SK-N-SH (cell line): ENCODE data around the gene DCAF10. TPM values are rescaled to one million over a fixed set of nuclear protein-coding genes. Genes with fewer than 3 reads are reported as not detected.

Experiments
- CTCF ChIA-PET: fragments of 300-600, 350-600 bp; formaldehyde crosslinking; extraction: SDS; loops from one replicate; lab custom pipeline; 2021; lab: Yijun Ruan, JAX
- POLR2A ChIA-PET: fragments of 350-600 bp; sonication (Branson Sonifier 250); formaldehyde crosslinking; extraction: SDS; loops from one replicate; lab custom pipeline; 2020; ENCODE audit warnings: antibody characterized with exemption, inconsistent platforms; lab: Yijun Ruan, JAX
- DNase-seq: peaks from one replicate; pipeline ENCODE4 v3.0.0; 2012
- H2AFZ ChIP-seq: fragments of 200-600 bp; sonication (generic); 2 replicates; pipeline ENCODE4 v1.8.1; 2016; ENCODE audit warnings: antibody characterized with exemption, mild to moderate bottlenecking, low read depth
- H3F3A ChIP-seq: fragments of 200-600 bp; sonication (generic); replicated peaks from 2 replicates; pipeline ENCODE3; 2016; ENCODE audit warnings: antibody characterized with exemption, mild to moderate bottlenecking; ENCODE audit not compliant: insufficient read depth
- H3K27ac ChIP-seq, 2 experiments: fragments of 200-500 bp in 1 of 2; fragments of 200-600 bp in 1 of 2; sonication (Bioruptor generic) in 1 of 2; sonication (generic), shearing (Covaris generic) in 1 of 2; 2 replicates each; pipeline versions ENCODE4 v1.5.1 to v1.6.1; 2014 to 2016; ENCODE audit warnings: low read depth in 2 of 2, inconsistent platforms in 1 of 2, low read length in 1 of 2, mild to moderate bottlenecking in 1 of 2, mixed read lengths in 1 of 2
- H3K27me3 ChIP-seq: fragments of 200-600 bp; sonication (generic), shearing (Covaris generic); 2 replicates; pipeline ENCODE4 v1.6.1; 2016; ENCODE audit warnings: mixed run types; ENCODE audit not compliant: insufficient read depth
- H3K36me3 ChIP-seq, 2 experiments: fragments of 200-500 bp in 1 of 2; fragments of 200-600 bp in 1 of 2; sonication (Bioruptor generic) in 1 of 2; sonication (generic) in 1 of 2; replicated peaks in 1 of 2; 2 replicates each; pipeline versions ENCODE3 to v1.5.1; 2014 to 2016; ENCODE audit warnings: low read length in 1 of 2, mild to moderate bottlenecking in 1 of 2; ENCODE audit not compliant: insufficient read depth in 2 of 2, control insufficient read depth in 1 of 2
- H3K4me1 ChIP-seq, 2 experiments: fragments of 200-500 bp in 1 of 2; fragments of 200-600 bp in 1 of 2; sonication (Bioruptor generic) in 1 of 2; sonication (generic), shearing (Covaris generic) in 1 of 2; 2 replicates each; pipeline versions ENCODE4 v1.5.1 to v1.6.1; 2014 to 2016; ENCODE audit warnings: low read depth in 1 of 2, low read length in 1 of 2, mixed run types in 1 of 2; ENCODE audit not compliant: insufficient read depth in 2 of 2, control insufficient read depth in 1 of 2
- H3K4me2 ChIP-seq: fragments of 200-600 bp; sonication (generic), shearing (Covaris generic); 2 replicates; pipeline ENCODE4 v1.6.1; 2017; ENCODE audit warnings: mixed run types
- H3K4me3 ChIP-seq, 2 experiments: fragments of 200-500 bp in 1 of 2; fragments of 200-600 bp in 1 of 2; sonication (Bioruptor generic) in 1 of 2; sonication (generic), shearing (Covaris generic) in 1 of 2; 2 replicates each; pipeline versions ENCODE4 v1.5.1 to v1.8.1; 2014 to 2016; ENCODE audit warnings: low read depth in 2 of 2, inconsistent platforms in 1 of 2, low read length in 1 of 2, mild to moderate bottlenecking in 1 of 2, mixed read lengths in 1 of 2, moderate library complexity in 1 of 2
- H3K79me2 ChIP-seq: fragments of 200-600 bp; sonication (generic); 2 replicates; pipeline ENCODE4 v1.8.1; 2017; ENCODE audit warnings: mild to moderate bottlenecking; ENCODE audit not compliant: insufficient read depth
- H3K9ac ChIP-seq: fragments of 200-600 bp; sonication (generic); 2 replicates; pipeline ENCODE4 v1.6.1; 2017; ENCODE audit warnings: mixed run types
- H3K9me2 ChIP-seq: fragments of 200-600 bp; sonication (generic); 2 replicates; pipeline ENCODE4 v1.6.1; 2017; ENCODE audit warnings: mixed run types
- H3K9me3 ChIP-seq: fragments of 200-600 bp; sonication (generic); 2 replicates; pipeline ENCODE4 v1.6.1; 2017; ENCODE audit warnings: mixed run types, mild to moderate bottlenecking, moderate library complexity
- H4K20me1 ChIP-seq: fragments of 200-600 bp; sonication (generic); 2 replicates; pipeline ENCODE4 v1.6.1; 2017; ENCODE audit warnings: mild to moderate bottlenecking, mixed run types; ENCODE audit not compliant: insufficient read depth
- EP300 ChIP-seq, 2 experiments: IDR thresholded peaks; 2 replicates each; pipeline versions ENCODE4 v1.4.0 to v1.6.1; 2012; ENCODE audit warnings: borderline replicate concordance in 1 of 2, low read depth in 1 of 2, low read length in 1 of 2
- EZH2phosphoT487 ChIP-seq: fragments of 200-600 bp; sonication (generic); IDR thresholded peaks from 2 replicates; pipeline ENCODE4 v1.6.1; 2017; ENCODE audit warnings: low read depth, mixed run types, mild to moderate bottlenecking, antibody characterized with exemption, moderate library complexity, borderline replicate concordance
- FOSL2 ChIP-seq: IDR thresholded peaks from 2 replicates; pipeline ENCODE4 v1.4.0; 2012; ENCODE audit warnings: low read depth, mild to moderate bottlenecking, moderate library complexity, borderline replicate concordance
- FOXJ3 ChIP-seq: sonication (generic); formaldehyde crosslinking; IDR thresholded peaks from 2 replicates; pipeline ENCODE4 v1.5.1; 2020; ENCODE audit warnings: mild to moderate bottlenecking, missing genetic modification reagents
- FOXM1 ChIP-seq: IDR thresholded peaks from 2 replicates; pipeline ENCODE4 v1.4.0; 2012; ENCODE audit warnings: low read depth, mild to moderate bottlenecking
- GATA2 ChIP-seq: sonication (generic); formaldehyde crosslinking; IDR thresholded peaks from 2 replicates; pipeline ENCODE4 v1.5.0; 2020; ENCODE audit warnings: mild to moderate bottlenecking, missing genetic modification reagents
- MXI1 ChIP-seq: IDR thresholded peaks from 2 replicates; pipeline ENCODE4 v1.6.1; 2012; ENCODE audit warnings: mild to moderate bottlenecking, low read depth, low read length, improper control_type of control experiment
- NFIC ChIP-seq: IDR thresholded peaks from 2 replicates; pipeline ENCODE4 v1.4.0; 2012; ENCODE audit warnings: borderline replicate concordance
- RAD21 ChIP-seq: IDR thresholded peaks from 2 replicates; pipeline ENCODE4 v1.6.1; 2012; ENCODE audit warnings: mild to moderate bottlenecking, low read length
- TAF1 ChIP-seq: IDR thresholded peaks from 2 replicates; pipeline ENCODE4 v1.6.1; 2012; ENCODE audit warnings: low read depth, mild to moderate bottlenecking, low read length, moderate library complexity, borderline replicate concordance
- WGBS: methylation state at CpG from one replicate; pipeline ENCODE4 v1.1.6; 2017; ENCODE audit warnings: low lambda C conversion rate; 5-methylcytosine and 5-hydroxymethylcytosine counted together
- polyA plus RNA-seq, 3 experiments: library from polyadenylated mRNA; depleted of rRNA; stranded (reverse); fragments of >200 nt; gene quantifications; 2 replicates each; pipeline ENCODE4 v1.2.3, GENCODE V29; 2012
- TF ChIP-seq, protein P1 (sequence below): IDR thresholded peaks from 2 replicates; pipeline ENCODE4; 2012
- TF ChIP-seq, protein P2 (sequence below): fragments of 150-350 bp; IDR thresholded peaks from 2 replicates; pipeline ENCODE4 v1.6.1; 2017; ENCODE audit warnings: antibody characterized with exemption, low read length, low read depth, borderline replicate concordance
- TF ChIP-seq, protein P3 (sequence below): IDR thresholded peaks from 2 replicates; pipeline ENCODE4 v1.4.0; 2012; ENCODE audit warnings: low read depth
- TF ChIP-seq, protein P4 (sequence below): IDR thresholded peaks from 2 replicates; pipeline ENCODE4 v1.4.0; 2012; ENCODE audit warnings: low read depth, borderline replicate concordance
- TF ChIP-seq, protein P5 (sequence below): IDR thresholded peaks from 2 replicates; pipeline ENCODE4 v1.6.1; 2012; ENCODE audit warnings: mild to moderate bottlenecking, low read depth, low read length, moderate library complexity

DCAF10 gene
- polyA plus RNA-seq, 1 of the 3 experiments (the other 2 are of a cell fraction): 11.8 TPM

DNA sequence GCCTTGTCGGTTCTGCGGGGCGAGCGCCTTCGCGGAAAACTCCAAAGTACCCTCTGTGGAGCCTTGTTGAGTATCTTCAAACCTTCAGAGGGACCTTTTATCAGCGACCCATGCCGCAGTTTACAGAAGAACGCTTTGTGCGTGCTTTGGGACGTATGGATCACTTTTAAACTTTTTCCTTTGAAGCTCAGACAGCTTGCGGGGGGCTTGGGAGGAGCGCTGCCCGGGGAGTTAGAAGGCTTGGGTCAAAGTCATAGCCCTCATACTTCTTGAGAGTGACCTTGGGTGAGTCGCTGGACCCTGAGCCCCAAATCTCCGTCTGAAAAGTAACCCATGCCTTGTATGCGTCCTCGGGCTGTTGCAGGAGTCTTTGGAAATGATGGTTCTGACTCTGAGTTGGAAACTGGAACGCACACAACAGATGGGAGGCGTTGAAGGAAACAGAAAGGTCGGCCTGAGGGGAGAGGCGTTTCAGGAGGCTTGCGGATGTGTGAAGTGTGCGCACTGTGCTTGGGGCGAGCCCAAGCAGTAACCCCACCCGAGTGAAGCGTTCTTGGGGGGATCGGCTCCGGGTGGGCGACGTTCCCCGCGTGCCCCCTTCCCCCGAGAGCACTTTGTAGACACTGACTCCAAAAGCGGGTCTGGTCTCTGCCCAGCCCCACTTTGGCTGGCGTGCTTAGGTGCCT, 104.0 kb downstream of the DCAF10 start:
- peak; percentile 56 for DNase-seq
- H3K4me3 ChIP-seq: peak overlapping the region; percentile 75 to 93
- no peaks in the 10 kb centered on the region for H3K9me2 ChIP-seq
- CTCF ChIA-PET: interaction anchor here (0.6 to 5.0 kb wide), 16 partner anchors 9 to 513 kb away, joined by 3 to 31 read pairs (median 3); partner anchors contain the start of gene FBXO10
- H3F3A ChIP-seq: peaks cover 3% of the 10 kb centered on the region
- H3K27ac ChIP-seq: peak overlapping the region; percentile 56 to 78; a peak in 3 of 4 replicates
- H3K4me1 ChIP-seq: peaks cover 4 to 22% of the 10 kb centered on the region in 2 experiments; a peak in 2 of 4 replicates
- no peaks in the 10 kb centered on the region for H4K20me1 ChIP-seq
- H2AFZ ChIP-seq: peak overlapping the region; percentile 92
- no peaks in the 10 kb centered on the region for H3K9me3 ChIP-seq
- TF ChIP-seq FOSL2: no peak
- TF ChIP-seq, protein P1, sequence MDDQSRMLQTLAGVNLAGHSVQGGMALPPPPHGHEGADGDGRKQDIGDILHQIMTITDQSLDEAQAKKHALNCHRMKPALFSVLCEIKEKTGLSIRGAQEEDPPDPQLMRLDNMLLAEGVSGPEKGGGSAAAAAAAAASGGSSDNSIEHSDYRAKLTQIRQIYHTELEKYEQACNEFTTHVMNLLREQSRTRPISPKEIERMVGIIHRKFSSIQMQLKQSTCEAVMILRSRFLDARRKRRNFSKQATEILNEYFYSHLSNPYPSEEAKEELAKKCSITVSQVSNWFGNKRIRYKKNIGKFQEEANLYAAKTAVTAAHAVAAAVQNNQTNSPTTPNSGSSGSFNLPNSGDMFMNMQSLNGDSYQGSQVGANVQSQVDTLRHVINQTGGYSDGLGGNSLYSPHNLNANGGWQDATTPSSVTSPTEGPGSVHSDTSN: no peak
- TF ChIP-seq MXI1: no peak
- no peak for TF ChIP-seq FOXM1
- TF ChIP-seq, protein P2, sequence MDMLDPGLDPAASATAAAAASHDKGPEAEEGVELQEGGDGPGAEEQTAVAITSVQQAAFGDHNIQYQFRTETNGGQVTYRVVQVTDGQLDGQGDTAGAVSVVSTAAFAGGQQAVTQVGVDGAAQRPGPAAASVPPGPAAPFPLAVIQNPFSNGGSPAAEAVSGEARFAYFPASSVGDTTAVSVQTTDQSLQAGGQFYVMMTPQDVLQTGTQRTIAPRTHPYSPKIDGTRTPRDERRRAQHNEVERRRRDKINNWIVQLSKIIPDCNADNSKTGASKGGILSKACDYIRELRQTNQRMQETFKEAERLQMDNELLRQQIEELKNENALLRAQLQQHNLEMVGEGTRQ: no peak
- TF ChIP-seq, all 33 proteins: peak for 0
- POLR2A ChIA-PET: no interaction called here
- WGBS: 58% methylated on average over 24 of the region's 36 CpGs
- Histone ChIP-seq H3K4me2 (peak overlapping the region; percentile 82), H3K79me2 (peaks cover 38% of the 10 kb centered on the region), H3K36me3 (no peaks in the 10 kb centered on the region), H3K27me3 (no peaks in the 10 kb centered on the region), H3K9ac (peak overlapping the region; percentile 56)

DNA sequence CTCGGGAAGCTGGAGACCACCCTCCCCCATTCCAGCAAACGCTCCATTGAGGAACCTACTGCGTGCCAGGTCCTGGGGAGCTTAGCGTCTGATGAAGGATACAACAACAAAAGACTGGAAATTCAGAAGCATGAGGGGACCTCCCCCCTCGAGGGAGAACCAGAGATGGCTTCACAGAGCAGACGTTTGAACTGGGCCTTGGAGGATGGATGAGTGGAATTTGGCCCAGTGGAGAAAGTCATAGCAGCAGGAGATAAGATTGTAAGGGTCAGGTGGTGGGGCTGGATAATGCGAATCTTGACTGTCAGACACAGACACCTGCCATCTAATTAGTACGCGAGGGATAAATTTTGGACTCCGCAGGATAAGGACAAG, 104.5 kb downstream of the DCAF10 start:
- H3K9ac ChIP-seq: no peak overlapping the region
- H2AFZ ChIP-seq: no peak overlapping the region
- H3K27me3 ChIP-seq: no peaks in the 10 kb centered on the region
- peaks cover 4 to 22% of the 10 kb centered on the region in 2 experiments; a peak in 2 of 4 replicates for H3K4me1 ChIP-seq
- H3K4me3 ChIP-seq: peak overlapping the region in 1 of 2 experiments; percentile 93; a peak in 1 of 4 replicates
- POLR2A ChIA-PET: no interaction called here
- no peaks in the 10 kb centered on the region for H4K20me1 ChIP-seq
- H3K4me2 ChIP-seq: peak overlapping the region; percentile 82
- peaks cover 37% of the 10 kb centered on the region for H3K79me2 ChIP-seq
- CTCF ChIA-PET: interaction anchor here (0.7 to 5.0 kb wide), 9 partner anchors 9 to 512 kb away, joined by 3 to 31 read pairs (median 3); no protein-coding TSS in a partner anchor
- no peaks in the 10 kb centered on the region for H3K36me3 ChIP-seq
- 96% methylated on average over 9 of the region's 10 CpGs for WGBS
- H3K9me2 ChIP-seq: no peaks in the 10 kb centered on the region
- no peak overlapping the region for H3K27ac ChIP-seq
- no peaks in the 10 kb centered on the region for H3K9me3 ChIP-seq
- DNase-seq: no peak
- peaks cover 3% of the 10 kb centered on the region for H3F3A ChIP-seq
- TF ChIP-seq, protein P3, sequence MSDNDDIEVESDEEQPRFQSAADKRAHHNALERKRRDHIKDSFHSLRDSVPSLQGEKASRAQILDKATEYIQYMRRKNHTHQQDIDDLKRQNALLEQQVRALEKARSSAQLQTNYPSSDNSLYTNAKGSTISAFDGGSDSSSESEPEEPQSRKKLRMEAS: no peak
- TF ChIP-seq RAD21 (no peak), NFIC (no peak), TAF1 (no peak), EZH2phosphoT487 (no peak), MXI1 (no peak), FOXM1 (no peak), EP300 (IDR thresholded peaks at IDR 0.05; ENCODE audit: borderline replicate concordance in 1 of 2, low read depth in 1 of 2, low read length in 1 of 2) (no peak), GATA2 (CRISPR knock-in tag) (no peak), FOXJ3 (no peak)
- TF ChIP-seq, protein P4, sequence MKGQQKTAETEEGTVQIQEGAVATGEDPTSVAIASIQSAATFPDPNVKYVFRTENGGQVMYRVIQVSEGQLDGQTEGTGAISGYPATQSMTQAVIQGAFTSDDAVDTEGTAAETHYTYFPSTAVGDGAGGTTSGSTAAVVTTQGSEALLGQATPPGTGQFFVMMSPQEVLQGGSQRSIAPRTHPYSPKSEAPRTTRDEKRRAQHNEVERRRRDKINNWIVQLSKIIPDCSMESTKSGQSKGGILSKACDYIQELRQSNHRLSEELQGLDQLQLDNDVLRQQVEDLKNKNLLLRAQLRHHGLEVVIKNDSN: no peak
- TF ChIP-seq, protein P2: no peak
- TF ChIP-seq, protein P5, sequence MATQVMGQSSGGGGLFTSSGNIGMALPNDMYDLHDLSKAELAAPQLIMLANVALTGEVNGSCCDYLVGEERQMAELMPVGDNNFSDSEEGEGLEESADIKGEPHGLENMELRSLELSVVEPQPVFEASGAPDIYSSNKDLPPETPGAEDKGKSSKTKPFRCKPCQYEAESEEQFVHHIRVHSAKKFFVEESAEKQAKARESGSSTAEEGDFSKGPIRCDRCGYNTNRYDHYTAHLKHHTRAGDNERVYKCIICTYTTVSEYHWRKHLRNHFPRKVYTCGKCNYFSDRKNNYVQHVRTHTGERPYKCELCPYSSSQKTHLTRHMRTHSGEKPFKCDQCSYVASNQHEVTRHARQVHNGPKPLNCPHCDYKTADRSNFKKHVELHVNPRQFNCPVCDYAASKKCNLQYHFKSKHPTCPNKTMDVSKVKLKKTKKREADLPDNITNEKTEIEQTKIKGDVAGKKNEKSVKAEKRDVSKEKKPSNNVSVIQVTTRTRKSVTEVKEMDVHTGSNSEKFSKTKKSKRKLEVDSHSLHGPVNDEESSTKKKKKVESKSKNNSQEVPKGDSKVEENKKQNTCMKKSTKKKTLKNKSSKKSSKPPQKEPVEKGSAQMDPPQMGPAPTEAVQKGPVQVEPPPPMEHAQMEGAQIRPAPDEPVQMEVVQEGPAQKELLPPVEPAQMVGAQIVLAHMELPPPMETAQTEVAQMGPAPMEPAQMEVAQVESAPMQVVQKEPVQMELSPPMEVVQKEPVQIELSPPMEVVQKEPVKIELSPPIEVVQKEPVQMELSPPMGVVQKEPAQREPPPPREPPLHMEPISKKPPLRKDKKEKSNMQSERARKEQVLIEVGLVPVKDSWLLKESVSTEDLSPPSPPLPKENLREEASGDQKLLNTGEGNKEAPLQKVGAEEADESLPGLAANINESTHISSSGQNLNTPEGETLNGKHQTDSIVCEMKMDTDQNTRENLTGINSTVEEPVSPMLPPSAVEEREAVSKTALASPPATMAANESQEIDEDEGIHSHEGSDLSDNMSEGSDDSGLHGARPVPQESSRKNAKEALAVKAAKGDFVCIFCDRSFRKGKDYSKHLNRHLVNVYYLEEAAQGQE: no peak
